WTC11 (cell line): ENCODE data around the gene LRRC66.

ENCODE experiments used
- ARID4B ChIP-seq: sonication (generic); formaldehyde crosslinking; IDR thresholded peaks from 2 replicates; pipeline ENCODE4 v1.8.0; 2023; ENCODE audit warnings: missing genetic modification reagents, mild to moderate bottlenecking, borderline replicate concordance
- ATF3 ChIP-seq: sonication (generic); formaldehyde crosslinking; conservative IDR thresholded peaks from 2 replicates; pipeline ENCODE4 v1.8.1; 2022; ENCODE audit warnings: mild to moderate bottlenecking, missing genetic modification reagents
- ATF6 ChIP-seq: sonication (generic); formaldehyde crosslinking; IDR thresholded peaks from 2 replicates; pipeline ENCODE4 v1.8.1; 2023; ENCODE audit warnings: mild to moderate bottlenecking, missing genetic modification reagents
- CTCF ChIP-seq: fragments of 200-600 bp; IDR thresholded peaks from 2 replicates; pipeline ENCODE4 v1.8.0; 2022; ENCODE audit warnings: antibody characterized with exemption
- FOXP4 ChIP-seq: sonication (generic); formaldehyde crosslinking; IDR thresholded peaks from 2 replicates; pipeline ENCODE4 v1.8.0; 2022; ENCODE audit warnings: mild to moderate bottlenecking, missing genetic modification reagents
- IRF2 ChIP-seq: sonication (generic); formaldehyde crosslinking; IDR thresholded peaks from 2 replicates; pipeline ENCODE4 v1.8.0; 2022; ENCODE audit warnings: low read depth, missing genetic modification reagents, borderline replicate concordance
- JUN ChIP-seq: sonication (generic); formaldehyde crosslinking; IDR thresholded peaks from 2 replicates; pipeline ENCODE4 v1.8.0; 2023; ENCODE audit warnings: mild to moderate bottlenecking, missing genetic modification reagents
- NR1H2 ChIP-seq: sonication (generic); formaldehyde crosslinking; IDR thresholded peaks from 2 replicates; pipeline ENCODE4 v1.9.0; 2021; ENCODE audit warnings: mild to moderate bottlenecking, moderate library complexity, missing genetic modification reagents
- NR2C2 ChIP-seq: sonication (generic); formaldehyde crosslinking; IDR thresholded peaks from 2 replicates; pipeline ENCODE4 v1.8.0; 2022; ENCODE audit warnings: mild to moderate bottlenecking, missing genetic modification reagents
- USF1 ChIP-seq: sonication (generic); formaldehyde crosslinking; IDR thresholded peaks from 2 replicates; pipeline ENCODE4 v1.8.0; 2022; ENCODE audit warnings: mild to moderate bottlenecking, missing genetic modification reagents
- USF2 ChIP-seq: sonication (generic); formaldehyde crosslinking; IDR thresholded peaks from 2 replicates; pipeline ENCODE4 v1.8.1; 2023; ENCODE audit warnings: mild to moderate bottlenecking, missing genetic modification reagents, moderate library complexity
- ZNF138 ChIP-seq: sonication (generic); formaldehyde crosslinking; conservative IDR thresholded peaks from 2 replicates; pipeline ENCODE4 v1.8.1; 2022; ENCODE audit warnings: mild to moderate bottlenecking, moderate library complexity, missing genetic modification reagents

GRCh38 chr4:52049266-52049665 lies 29.1 kb upstream of the LRRC66 start:
- no peak for TF ChIP-seq CTCF
- no peak for TF ChIP-seq ZNF138 (CRISPR knock-in tag)
- no peak for TF ChIP-seq FOXP4 (CRISPR knock-in tag)
- no peak for TF ChIP-seq ATF6 (CRISPR knock-in tag)
- TF ChIP-seq JUN: no peak
- TF ChIP-seq IRF2 (CRISPR knock-in tag): no peak
- no peak for TF ChIP-seq ARID4B
- no peak for TF ChIP-seq NR1H2
- TF ChIP-seq USF1: no peak
- no peak for TF ChIP-seq USF2 (CRISPR knock-in tag)
- TF ChIP-seq NR2C2 (CRISPR knock-in tag): no peak
- no peak for TF ChIP-seq ATF3 (CRISPR knock-in tag)
